Karpas-422 (cell line): ENCODE results near the gene GRAMD1B. TPM values are rescaled to one million over a fixed set of nuclear protein-coding genes. Genes with fewer than 3 reads are reported as not detected.
A peak's percentile ranks its signal among the peaks of the same experiment; 100 is the strongest.

Source experiments
- DNase-seq: peaks from one replicate; pipeline ENCODE4 v3.0.0-alpha.2; 2015
- H2AFZ ChIP-seq: fragments of 200-600 bp; sonication (generic); 2 replicates; pipeline ENCODE4 v1.6.1; 2014; ENCODE audit warnings: antibody characterized with exemption, low read length, mixed read lengths
- H3K27ac ChIP-seq: fragments of 200-600 bp; sonication (generic); 2 replicates; pipeline ENCODE4 v1.5.1; 2014; ENCODE audit warnings: mild to moderate bottlenecking, low read length, moderate library complexity
- H3K27me3 ChIP-seq: fragments of 200-600 bp; sonication (generic); 2 replicates; pipeline ENCODE4 v1.6.1; 2014; ENCODE audit warnings: low read length, mixed read lengths
- H3K36me3 ChIP-seq: fragments of 200-600 bp; sonication (generic); 2 replicates; pipeline ENCODE4 v1.6.1; 2014; ENCODE audit warnings: low read length, mixed read lengths; ENCODE audit not compliant: insufficient read depth
- H3K4me1 ChIP-seq: fragments of 200-600 bp; sonication (generic); 2 replicates; pipeline ENCODE4 v1.6.1; 2014; ENCODE audit warnings: mild to moderate bottlenecking, low read length, mixed read lengths
- H3K4me2 ChIP-seq: fragments of 200-600 bp; sonication (generic); 2 replicates; pipeline ENCODE4 v1.6.1; 2014; ENCODE audit warnings: low read length, low read depth, mild to moderate bottlenecking; ENCODE audit not compliant: poor library complexity, severe bottlenecking
- H3K4me3 ChIP-seq: fragments of 200-600 bp; sonication (generic); 2 replicates; pipeline ENCODE4 v1.5.1; 2014; ENCODE audit warnings: mild to moderate bottlenecking, antibody characterized with exemption, low read length, mixed read lengths
- H3K79me2 ChIP-seq: fragments of 200-600 bp; sonication (generic); 2 replicates; pipeline ENCODE4 v1.6.1; 2014; ENCODE audit warnings: mild to moderate bottlenecking, low read length, mixed read lengths
- H3K9ac ChIP-seq: fragments of 200-600 bp; sonication (generic); 2 replicates; pipeline ENCODE4 v1.6.0; 2014; ENCODE audit warnings: low read length
- H3K9me2 ChIP-seq: fragments of 200-600 bp; sonication (generic), shearing (Covaris generic); replicated peaks from 2 replicates; pipeline ENCODE4 v1.6.0; 2014; ENCODE audit warnings: mild to moderate bottlenecking, low read length, moderate library complexity; ENCODE audit not compliant: insufficient read depth
- H3K9me3 ChIP-seq: fragments of 300-700, 200-600 bp; sonication (generic); 2 replicates; pipeline ENCODE4 v1.6.1; 2014; ENCODE audit warnings: low read length, mixed read lengths
- H4K20me1 ChIP-seq: fragments of 200-600 bp; sonication (generic); 2 replicates; pipeline ENCODE4 v1.6.1; 2014; ENCODE audit warnings: mild to moderate bottlenecking, antibody characterized with exemption, low read length, low read depth; ENCODE audit not compliant: insufficient read depth
- total RNA-seq: library from RNA; depleted of rRNA; stranded (reverse); fragments of >200 nt; shearing (Covaris generic); gene quantifications from 2 replicates; pipeline ENCODE4 v1.2.3, GENCODE V29; 2014; ENCODE audit warnings: low replicate concordance

Gene GRAMD1B
- total RNA-seq, 1 experiment from 2014 or later, result 79.0 TPM

GRCh38 chr11:123391646-123392348 lies 38.3 kb upstream of the GRAMD1B start:
- Histone ChIP-seq H3K4me2 (no peak overlapping the region), H3K9me2 (no peaks in the 10 kb centered on the region), H3K27me3 (no peaks in the 10 kb centered on the region)

GRCh38 chr11:123392431-123392830 lies 37.6 kb upstream of the GRAMD1B start:
- peaks cover 23% of the 10 kb centered on the region for H3K4me1 ChIP-seq
- H3K4me2 ChIP-seq, result no peak overlapping the region
- H3K36me3 ChIP-seq, result no peaks in the 10 kb centered on the region
- H3K9me2 ChIP-seq, result no peaks in the 10 kb centered on the region
- H4K20me1 ChIP-seq, result no peaks in the 10 kb centered on the region
- H3K27me3 ChIP-seq, result no peaks in the 10 kb centered on the region
- H3K9ac ChIP-seq, result no peak overlapping the region
- H3K9me3 ChIP-seq, result no peaks in the 10 kb centered on the region
- H3K27ac ChIP-seq, result no peak overlapping the region
- no peak overlapping the region for H3K4me3 ChIP-seq
- no peak overlapping the region for H2AFZ ChIP-seq
- DNase-seq, result no peak
- H3K79me2 ChIP-seq, result no peaks in the 10 kb centered on the region

More at GRCh38 chr11:123391646-123392348, 38.3 kb upstream of the GRAMD1B start:
- no peak for DNase-seq
- H3K9me3 ChIP-seq, result no peaks in the 10 kb centered on the region
- H3K9ac ChIP-seq, result no peak overlapping the region
- H2AFZ ChIP-seq, result no peak overlapping the region
- H4K20me1 ChIP-seq, result no peaks in the 10 kb centered on the region
- no peaks in the 10 kb centered on the region for H3K79me2 ChIP-seq
- H3K4me1 ChIP-seq, result peaks cover 23% of the 10 kb centered on the region
- no peak overlapping the region for H3K27ac ChIP-seq
- H3K36me3 ChIP-seq, result no peaks in the 10 kb centered on the region
- no peak overlapping the region for H3K4me3 ChIP-seq

GRCh38 chr11:123392844-123393243 lies 37.2 kb upstream of the GRAMD1B start:
- no peaks in the 10 kb centered on the region for H4K20me1 ChIP-seq
- H3K79me2 ChIP-seq, result no peaks in the 10 kb centered on the region
- no peak overlapping the region for H2AFZ ChIP-seq
- H3K27ac ChIP-seq, result no peak overlapping the region
- peaks cover 23% of the 10 kb centered on the region for H3K4me1 ChIP-seq
- no peak overlapping the region for H3K4me2 ChIP-seq
- no peak overlapping the region for H3K4me3 ChIP-seq
- no peaks in the 10 kb centered on the region for H3K9me2 ChIP-seq
- no peaks in the 10 kb centered on the region for H3K36me3 ChIP-seq
- no peaks in the 10 kb centered on the region for H3K9me3 ChIP-seq
- DNase-seq, result no peak
- no peak overlapping the region for H3K9ac ChIP-seq
- no peaks in the 10 kb centered on the region for H3K27me3 ChIP-seq

GRCh38 chr11:123393312-123393927 lies 36.6 kb upstream of the GRAMD1B start:
- Histone ChIP-seq H3K9me2 (no peaks in the 10 kb centered on the region), H3K4me1 (peaks cover 23% of the 10 kb centered on the region), H4K20me1 (no peaks in the 10 kb centered on the region), H3K4me2 (no peak overlapping the region), H3K4me3 (no peak overlapping the region), H3K9ac (no peak overlapping the region), H2AFZ (no peak overlapping the region), H3K79me2 (no peaks in the 10 kb centered on the region), H3K27me3 (no peaks in the 10 kb centered on the region), H3K36me3 (no peaks in the 10 kb centered on the region), H3K27ac (no peak overlapping the region), H3K9me3 (no peaks in the 10 kb centered on the region)
- DNase-seq, result no peak

- H3K4me3 ChIP-seq, result peak overlapping the region; percentile 61; the same call in 1 of the 2 replicates
- H3K4me2 ChIP-seq, result peak overlapping the region; percentile 88
- no peaks in the 10 kb centered on the region for H3K9me3 ChIP-seq
Measured at GRCh38 chr11:123404676-123405075, 25.4 kb upstream of the GRAMD1B start.

GRCh38 chr11:123405123-123405592 lies 24.9 kb upstream of the GRAMD1B start:
- Histone ChIP-seq H2AFZ (no peak overlapping the region), H3K36me3 (no peaks in the 10 kb centered on the region), H3K4me3 (peak overlapping the region; percentile 61), H3K4me2 (peak overlapping the region; percentile 88), H3K4me1 (peaks cover 64% of the 10 kb centered on the region), H3K27me3 (no peaks in the 10 kb centered on the region), H3K9me2 (no peaks in the 10 kb centered on the region), H4K20me1 (no peaks in the 10 kb centered on the region), H3K9ac (peak overlapping the region; percentile 81), H3K27ac (peak overlapping the region; percentile 99), H3K9me3 (no peaks in the 10 kb centered on the region), H3K79me2 (no peaks in the 10 kb centered on the region)
- peak; percentile 83 for DNase-seq

More at GRCh38 chr11:123404676-123405075, 25.4 kb upstream of the GRAMD1B start:
- H3K27me3 ChIP-seq, result no peaks in the 10 kb centered on the region
- no peaks in the 10 kb centered on the region for H3K36me3 ChIP-seq
- H3K9ac ChIP-seq, result peak overlapping the region; percentile 81
- no peaks in the 10 kb centered on the region for H4K20me1 ChIP-seq
- H3K9me2 ChIP-seq, result no peaks in the 10 kb centered on the region
- H3K27ac ChIP-seq, result peak overlapping the region; percentile 99
- DNase-seq, result no peak
- no peaks in the 10 kb centered on the region for H3K79me2 ChIP-seq
- H2AFZ ChIP-seq, result no peak overlapping the region
- peaks cover 59% of the 10 kb centered on the region for H3K4me1 ChIP-seq

GRCh38 chr11:123406441-123407129 lies 23.5 kb upstream of the GRAMD1B start:
- peak overlapping the region; percentile 81 for H3K9ac ChIP-seq
- no peaks in the 10 kb centered on the region for H4K20me1 ChIP-seq
- no peaks in the 10 kb centered on the region for H3K36me3 ChIP-seq
- H3K4me3 ChIP-seq, result peak overlapping the region; percentile 61
- no peaks in the 10 kb centered on the region for H3K9me2 ChIP-seq
- peaks cover 70% of the 10 kb centered on the region for H3K4me1 ChIP-seq
- no peaks in the 10 kb centered on the region for H3K27me3 ChIP-seq
- no peaks in the 10 kb centered on the region for H3K9me3 ChIP-seq
- H3K4me2 ChIP-seq, result peak overlapping the region; percentile 88
- H3K79me2 ChIP-seq, result no peaks in the 10 kb centered on the region
- H3K27ac ChIP-seq, result peak overlapping the region; percentile 99
- DNase-seq, result peak; percentile 46
- no peak overlapping the region for H2AFZ ChIP-seq
